Heart left ventricle (tissue), 16 donors: ENCODE measurements around the gene FAAP20. TPM values are rescaled to one million over a fixed set of nuclear protein-coding genes. Genes with fewer than 3 reads are reported as not detected.

Experiments
- ATAC-seq, 4 donors: fragments of 200-7000 bp; cut with Tn5 transposase; one replicate each; pipeline ENCODE4 v1.9.1; 2020 to 2022; ENCODE audit warnings: moderate library complexity in 4 of 4, mild to moderate bottlenecking in 3 of 4, moderate number of reproducible peaks in 1 of 4
- DNase-seq, 5 donors: peaks; one replicate each; pipeline ENCODE4 v3.0.0-alpha.2; 2020
- H3K27ac ChIP-seq, 12 donors: fragments of 200-600 bp; sonication (generic) in 4 of 12; one replicate each; pipeline versions ENCODE4 v1.5.0 to v1.8.0; 2016 to 2022; ENCODE audit warnings: mild to moderate bottlenecking in 2 of 12
- H3K27me3 ChIP-seq, 9 donors: fragments of 200-600 bp; sonication (generic) in 2 of 9; one replicate each; pipeline versions ENCODE4 v1.5.1 to v1.8.0; 2016 to 2022; ENCODE audit warnings: mild to moderate bottlenecking in 3 of 9
- H3K36me3 ChIP-seq, 9 donors: fragments of 200-600 bp; sonication (generic) in 2 of 9; one replicate each; pipeline versions ENCODE4 v1.5.0 to v1.8.0; 2018 to 2022; ENCODE audit warnings: mild to moderate bottlenecking in 2 of 9
- H3K4me1 ChIP-seq, 12 donors: fragments of 200-600 bp; sonication (generic) in 4 of 12; one replicate each; pipeline versions ENCODE4 v1.5.0 to v1.8.0; 2016 to 2022; ENCODE audit warnings: mild to moderate bottlenecking in 3 of 12
- H3K4me3 ChIP-seq, 12 donors: fragments of 200-600 bp; sonication (generic) in 4 of 12; one replicate each; pipeline versions ENCODE4 v1.5.0 to v1.8.0; 2017 to 2022; ENCODE audit warnings: mild to moderate bottlenecking in 9 of 12, moderate library complexity in 4 of 12
- H3K9me3 ChIP-seq, 12 donors: fragments of 200-600 bp; sonication (generic) in 4 of 12; one replicate each; pipeline versions ENCODE4 v1.5.0 to v1.8.0; 2016 to 2022; ENCODE audit warnings: mild to moderate bottlenecking in 1 of 12
- CTCF ChIP-seq, 12 donors: fragments of 200-600 bp; sonication (generic) in 4 of 12; IDR thresholded peaks; one replicate each; pipeline versions ENCODE4 v1.5.0 to v1.8.0; 2018 to 2022; ENCODE audit warnings: antibody characterized with exemption in 12 of 12, mild to moderate bottlenecking in 5 of 12
- POLR2A ChIP-seq, 2 donors: fragments of 450-650 bp; IDR thresholded peaks; one replicate each; pipeline ENCODE4 v1.6.1; 2017; ENCODE audit warnings: antibody characterized with exemption in 2 of 2, mild to moderate bottlenecking in 2 of 2, moderate library complexity in 2 of 2
- WGBS, 4 donors: extraction: QIAGEN DNeasy Blood & Tissue Kit in 2 of 4; methylation state at CpG; one replicate each; pipeline versions ENCODE4 v1.1.5 to v1.1.7; 2013 to 2018; 5-methylcytosine and 5-hydroxymethylcytosine counted together
- intact Hi-C, 10 donors: fragments of 100-400 bp; cut with DNase I; formaldehyde crosslinking; loops; one replicate each; pipeline versions ENCODE4 v1.11.1 to v1.14.2; 2022
- polyA plus RNA-seq, 2 donors: library from polyadenylated mRNA; stranded (reverse); fragments of 200-250 nt; gene quantifications; one replicate each; pipeline ENCODE4 v1.2.3, GENCODE V29; 2013
- total RNA-seq, 9 donors: library from RNA; depleted of rRNA in 2 of 9; stranded (reverse); fragments of >200 nt in 2 of 9; fragmentation: NEBNext Ultra II Directional in 3 of 9; extraction: Animal tissue kit (Norgen Biotek cat#: 25700) in 3 of 9; gene quantifications; one replicate each; pipeline versions ENCODE4 v1.1.0 to v1.2.4, GENCODE V29; 2016 to 2023
- donor health status: ischemic (EF 13 %, LVEDD 7.1; RV severe dilation, severe dysfunction).
- donor health status: healthy with polysubstance abuse.
- donor health status: DM: no; HTN: yes; CAD: no.
- donor health status: DM: no; HTN: no; CAD: no.
- donor health status: ischemic (EF 25% LVEDD 6.9; RV normal size, moderate dysfunction).
- donor health status: ischemic (EF 25% LVEDD 5.7; RV mildly dilated, moderate dysfunction).
- donor health status: healthy.
- donor health status: DM: yes; HTN: yes; CAD: no.
- donor health status: ischemic (EF 35%, LVEDD 5.7; RV mildly dilated, moderate dysfunction).
- donor health status: nonischemic (EF 11% LVEDD 7.7; RV severe dilation, severe dysfunction).
- donor health status: DM: yes; HTN: yes; CAD: no.
- donor health status: PGD.
- donor health status: ischemic (EF 29% LVEDD 5.4; RV normal size, mild dysfunction).
- donor health status: nonischemic (EF 23%, LVEDD 6.1; RV moderate dilation, normal function).

FAAP20 gene
- total and polyA plus RNA-seq, 11 donors = 20.9 to 61.3 (median 36.6) TPM

GRCh38 chr1:2197707-2198165 is 3.2 kb upstream of the FAAP20 start:
- intact Hi-C loops = loop anchor here (2.0 to 10.0 kb wide), 9 partner anchors 35 to 1707 kb away; partner anchors contain the start of genes PANK4 (in 2 of the 10) and C1orf174 (in 1 of the 10)
- peak overlapping the region in 2 of 12 donors; percentile 88 to 98 for H3K27ac ChIP-seq

GRCh38 chr1:2196901-2197638 is 2.5 kb upstream of the FAAP20 start:
- peaks cover 0 to 57% (median 41%) of the 10 kb centered on the region in 12 donors for H3K4me1 ChIP-seq
- H3K36me3 ChIP-seq = no peaks in the 10 kb centered on the region
- peak overlapping the region in 3 of 12 donors; percentile 44 to 98 (median 88) for H3K27ac ChIP-seq
- DNase-seq = peak in 1 of 5 donors; percentile 6
- H3K9me3 ChIP-seq = no peaks in the 10 kb centered on the region
- H3K27me3 ChIP-seq = no peaks in the 10 kb centered on the region
- no peak for TF ChIP-seq POLR2A (IDR thresholded peaks at IDR 0.05)
- no peak for TF ChIP-seq CTCF (IDR thresholded peaks at IDR 0.05)
- WGBS, 4 donors = 83 to 93% (median 90%) methylated on average over 5 to 17 of the region's 17 CpGs
- intact Hi-C loops = loop anchor here (5.0 to 10.0 kb wide), 7 partner anchors 35 to 1708 kb away; partner anchors contain the start of genes PANK4 (in 2 of the 10) and C1orf174 (in 1 of the 10)
- ATAC-seq = no peak
- H3K4me3 ChIP-seq = no peak overlapping the region

More at GRCh38 chr1:2197707-2198165, 3.2 kb upstream of the FAAP20 start:
- ATAC-seq = no peak
- DNase-seq = no peak
- no peak for TF ChIP-seq CTCF (IDR thresholded peaks at IDR 0.05)
- TF ChIP-seq POLR2A (IDR thresholded peaks at IDR 0.05) = no peak
- WGBS, 4 donors = 75 to 81% (median 78%) methylated on average over 10 of the region's 10 CpGs
- H3K36me3 ChIP-seq = no peaks in the 10 kb centered on the region
- H3K4me1 ChIP-seq = peaks cover 0 to 51% (median 35%) of the 10 kb centered on the region in 12 donors
- H3K27me3 ChIP-seq = no peaks in the 10 kb centered on the region
- no peak overlapping the region for H3K4me3 ChIP-seq
- no peaks in the 10 kb centered on the region for H3K9me3 ChIP-seq

GRCh38 chr1:2195785-2196184 is 1.2 kb upstream of the FAAP20 start:
- no peak for ATAC-seq
- intact Hi-C loops = loop anchor here (1.0 to 10.0 kb wide), 10 partner anchors 37 to 1709 kb away; partner anchors contain the start of genes PANK4 (in 2 of the 10) and C1orf174 (in 1 of the 10)
- no peak for DNase-seq
- no peaks in the 10 kb centered on the region for H3K36me3 ChIP-seq
- 67 to 79% (median 76%) methylated on average over 4 to 11 of the region's 11 CpGs for WGBS, 4 donors
- peak overlapping the region in 2 of 12 donors; percentile 71 to 78 for H3K4me3 ChIP-seq
- TF ChIP-seq CTCF (IDR thresholded peaks at IDR 0.05) (no peak), POLR2A (IDR thresholded peaks at IDR 0.05) (no peak)
- H3K27me3 ChIP-seq = no peaks in the 10 kb centered on the region
- H3K4me1 ChIP-seq = peaks cover 0 to 67% (median 53%) of the 10 kb centered on the region in 12 donors
- H3K27ac ChIP-seq = peak overlapping the region; percentile 82 to 98 (median 95)
- H3K9me3 ChIP-seq = no peaks in the 10 kb centered on the region
